GM18520 (cell line): Measurements from ENCODE around the gene KCNQ5.
A peak's percentile ranks its signal among the peaks of the same experiment; 100 is the strongest.
"Not testable (repeated sequence)": the region's sequence is repeated elsewhere in the genome, so short reads cannot be mapped to it uniquely, and the experiment has no call there.

Experiments
- ATAC-seq: cut with Tn5 transposase; IDR thresholded peaks from one replicate; pipeline ENCODE4 v1.9.1; 2021; ENCODE audit not compliant: unreplicated experiment

The KCNQ5 gene

DNA sequence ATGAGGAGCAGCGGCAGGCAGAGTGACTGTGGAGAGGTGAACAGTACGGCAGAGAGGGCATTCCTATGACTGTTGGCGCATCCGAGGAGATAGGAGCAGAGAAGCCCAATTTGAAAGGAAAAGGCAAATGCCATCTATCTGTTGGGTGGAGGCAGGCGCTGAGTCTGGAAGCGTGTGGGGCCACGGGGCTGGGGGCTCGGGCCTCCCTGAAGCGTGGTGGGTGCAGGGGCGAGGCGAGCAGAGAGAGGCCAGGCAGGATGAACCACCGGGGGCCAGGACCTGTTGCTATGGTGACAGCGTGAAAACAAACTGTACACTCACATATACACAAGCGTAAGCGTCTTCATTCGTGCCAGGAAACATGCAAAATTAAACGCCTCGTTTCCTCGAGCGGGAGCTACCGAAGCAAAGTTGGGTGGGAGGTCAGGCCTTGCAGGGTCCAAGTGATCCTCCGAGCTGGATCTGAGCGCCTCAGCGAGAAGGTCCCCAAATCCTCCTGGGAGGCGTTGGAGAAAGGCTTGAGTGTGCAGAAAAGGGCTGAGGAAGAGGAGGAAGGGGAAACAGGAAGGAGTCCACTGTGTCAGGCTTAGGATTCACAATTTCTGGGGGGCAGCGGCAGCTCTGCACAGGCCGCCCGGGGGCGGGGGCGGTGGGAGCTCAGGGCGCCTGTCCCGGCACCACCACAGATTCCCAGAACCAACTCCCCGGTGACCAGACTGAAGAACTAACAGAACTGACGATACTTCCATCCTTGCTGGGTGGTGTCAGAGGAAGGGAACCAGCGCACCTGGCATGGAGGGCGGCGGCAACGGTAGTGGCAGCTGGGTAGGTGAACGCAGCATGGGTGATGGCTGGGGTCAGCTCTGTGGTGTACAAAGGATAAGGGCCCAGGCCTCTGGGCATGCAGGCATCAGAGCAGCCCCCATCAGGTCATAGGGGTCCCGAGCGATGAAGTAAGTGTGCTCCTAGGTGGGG lies 535.2 kb downstream of the KCNQ5 start:
- ATAC-seq: no peak

DNA sequence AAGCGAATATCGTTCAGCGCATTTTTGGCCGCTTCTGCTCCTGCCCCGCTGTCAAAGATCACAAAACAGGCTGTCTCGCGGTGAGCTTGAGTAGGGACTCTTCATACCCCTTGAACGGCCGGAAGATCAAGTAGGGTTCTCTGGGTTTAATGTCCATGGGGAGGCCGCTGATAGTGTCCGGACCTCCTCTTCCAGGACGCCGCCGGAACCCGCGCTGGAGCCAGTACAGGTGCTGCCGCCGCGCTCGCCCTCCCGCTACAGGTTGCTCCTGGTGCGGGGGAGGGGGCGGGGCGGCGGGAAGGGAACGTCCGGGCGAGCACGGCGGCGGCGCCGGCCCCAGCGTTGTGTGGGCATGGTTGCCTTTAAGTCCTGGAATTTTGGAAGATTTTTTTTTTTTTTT lies 536.0 kb downstream of the KCNQ5 start:
- ATAC-seq: no peak

DNA sequence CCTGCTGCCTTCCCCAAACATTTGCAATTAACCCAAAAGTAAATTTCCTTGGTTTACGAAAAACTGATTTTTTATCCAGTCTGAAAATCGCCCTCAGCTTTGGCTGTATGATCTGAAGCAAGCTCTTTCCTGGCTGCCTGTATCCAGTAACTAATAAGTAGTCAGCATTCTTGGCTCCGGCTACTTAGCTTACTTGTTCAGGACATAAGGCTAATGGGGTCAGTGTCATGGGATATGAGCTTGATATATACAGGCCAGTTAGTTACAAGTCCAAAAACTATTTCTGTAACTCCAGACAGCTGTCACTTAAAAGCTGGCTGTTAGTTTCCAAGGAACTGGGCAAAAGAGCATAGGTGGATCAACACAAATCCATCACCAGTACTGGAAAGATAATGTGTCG lies 547.2 kb downstream of the KCNQ5 start:
- no peak for ATAC-seq

GRCh38 chr6:73169633-73170032 lies 547.8 kb downstream of the KCNQ5 start:
- ATAC-seq: no peak

DNA sequence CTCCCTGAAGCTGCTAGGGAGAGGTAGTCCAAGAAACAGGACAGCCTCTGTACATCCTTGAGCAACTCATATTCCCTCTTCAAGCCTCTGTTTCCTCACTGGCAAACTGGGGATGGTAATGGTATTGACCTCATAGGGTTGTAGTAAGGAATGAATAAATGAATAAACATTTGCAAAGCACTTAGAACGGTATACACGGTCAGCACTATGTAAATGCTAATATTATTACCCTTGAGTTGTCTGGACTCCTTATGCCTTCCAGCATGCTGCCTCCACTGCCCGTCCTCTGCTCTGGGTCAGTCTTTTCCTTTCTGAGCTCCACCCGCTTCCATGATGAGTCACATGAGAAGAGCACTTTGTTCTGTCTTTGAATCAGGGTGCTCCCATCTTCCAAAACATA lies 552.8 kb downstream of the KCNQ5 start:
- no peak for ATAC-seq

GRCh38 chr6:73176057-73176456 lies 554.2 kb downstream of the KCNQ5 start:
- no peak for ATAC-seq

- ATAC-seq: no peak
Observed at GRCh38 chr6:73177221-73177944, 555.5 kb downstream of the KCNQ5 start.

- ATAC-seq: no peak
Observed at GRCh38 chr6:73180076-73180738, 558.3 kb downstream of the KCNQ5 start.

DNA sequence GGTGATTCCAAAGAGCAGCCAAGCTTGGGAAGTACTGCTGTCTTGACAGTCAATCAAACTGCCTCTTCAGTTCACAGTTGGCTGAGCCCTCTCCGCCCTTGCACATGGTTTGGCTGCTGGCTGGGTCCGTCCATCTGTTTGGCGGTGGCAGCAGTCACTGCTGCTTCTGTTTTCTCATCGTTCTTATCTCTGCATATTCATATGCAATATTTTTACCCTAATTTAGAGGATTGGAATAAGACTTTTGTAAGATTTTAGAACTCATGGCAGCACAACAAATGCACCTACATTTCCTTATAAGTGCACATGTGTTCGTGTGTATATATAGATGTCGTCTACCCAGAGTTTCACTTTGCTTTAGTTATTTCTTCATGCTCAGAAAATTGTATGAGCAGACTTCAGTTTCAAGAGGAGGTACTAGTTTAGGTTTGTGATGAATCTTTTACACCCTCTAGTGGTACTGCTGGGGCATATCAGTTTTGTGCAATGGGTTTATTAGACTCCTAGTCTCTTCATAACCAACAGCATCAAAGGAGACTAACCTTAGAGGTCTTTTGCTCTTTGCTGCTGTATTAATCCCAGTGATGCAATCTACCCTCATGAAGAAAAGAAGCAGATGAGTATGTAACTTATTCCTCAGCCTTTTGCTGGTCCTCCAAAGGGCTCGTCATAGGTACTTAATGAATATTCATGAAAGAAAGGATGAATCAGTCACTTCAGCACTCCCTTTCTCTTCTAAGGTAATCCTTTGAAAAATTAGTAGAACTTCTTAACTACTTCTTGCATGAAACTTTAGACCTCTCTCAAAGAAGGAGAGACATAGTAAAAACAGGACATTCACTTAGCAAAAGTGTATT lies 559.1 kb downstream of the KCNQ5 start:
- peak; percentile 82 for ATAC-seq

DNA sequence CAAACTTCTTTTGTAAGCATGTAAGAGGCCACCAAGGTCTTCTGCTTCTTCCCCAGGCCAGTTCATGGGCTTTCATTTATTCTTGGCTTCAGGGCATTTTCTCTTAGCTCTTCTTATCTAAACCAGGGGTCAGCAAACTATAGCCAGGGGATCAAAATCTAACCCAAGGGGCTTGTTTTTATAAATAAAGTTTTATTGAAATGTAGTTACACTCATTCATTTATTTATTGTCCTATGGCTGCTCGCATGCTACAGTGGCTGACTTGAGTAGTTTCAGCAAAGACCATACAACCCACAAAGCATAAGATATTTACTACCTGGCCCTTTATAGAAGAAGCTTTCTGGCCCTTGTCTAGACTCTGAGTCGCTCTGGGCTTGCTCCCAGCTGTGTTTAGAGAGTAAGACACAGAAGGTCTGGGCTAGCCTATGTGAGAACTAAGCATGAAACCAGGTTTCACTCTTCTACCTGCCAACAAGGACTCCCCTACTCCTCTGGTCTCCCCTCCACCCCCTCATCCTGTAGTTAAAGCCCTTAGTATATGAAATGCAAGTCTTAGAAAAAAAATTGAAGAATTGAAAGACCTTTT lies 560.2 kb downstream of the KCNQ5 start:
- no peak for ATAC-seq

GRCh38 chr6:73193302-73193701 lies 571.4 kb downstream of the KCNQ5 start:
- not testable (repeated sequence) for ATAC-seq

DNA sequence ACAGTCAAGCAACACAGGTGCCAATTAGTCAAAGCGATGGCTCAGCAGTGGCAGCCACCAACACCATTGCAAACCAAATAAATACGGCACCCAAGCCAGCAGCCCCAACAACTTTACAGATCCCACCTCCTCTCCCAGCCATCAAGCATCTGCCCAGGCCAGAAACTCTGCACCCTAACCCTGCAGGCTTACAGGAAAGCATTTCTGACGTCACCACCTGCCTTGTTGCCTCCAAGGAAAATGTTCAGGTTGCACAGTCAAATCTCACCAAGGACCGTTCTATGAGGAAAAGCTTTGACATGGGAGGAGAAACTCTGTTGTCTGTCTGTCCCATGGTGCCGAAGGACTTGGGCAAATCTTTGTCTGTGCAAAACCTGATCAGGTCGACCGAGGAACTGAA lies 572.9 kb downstream of the KCNQ5 start:
- ATAC-seq: no peak

- no peak for ATAC-seq
Observed at GRCh38 chr6:73200247-73200646, 578.4 kb downstream of the KCNQ5 start.

DNA sequence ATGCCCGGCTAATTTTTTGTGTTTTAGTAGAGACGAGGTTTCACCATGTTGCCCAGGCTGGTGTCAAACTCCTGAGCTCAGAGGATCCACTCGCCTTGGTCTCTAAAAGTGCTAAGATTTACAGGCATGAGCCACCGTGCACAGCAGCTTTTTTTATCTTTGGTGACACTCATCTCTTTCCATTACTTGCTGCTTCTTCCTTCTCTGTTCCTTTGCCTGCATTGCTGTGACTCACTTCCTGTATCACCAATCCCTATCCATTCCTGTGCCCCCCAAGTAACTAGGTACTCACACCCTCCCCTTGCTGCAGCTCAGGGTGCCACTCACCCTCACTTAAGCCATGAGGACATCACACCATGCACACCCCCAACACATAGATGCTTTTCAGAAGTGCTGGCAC lies 578.9 kb downstream of the KCNQ5 start:
- ATAC-seq: no peak

- ATAC-seq: no peak
Observed at GRCh38 chr6:73203098-73203497, 581.2 kb downstream of the KCNQ5 start.

DNA sequence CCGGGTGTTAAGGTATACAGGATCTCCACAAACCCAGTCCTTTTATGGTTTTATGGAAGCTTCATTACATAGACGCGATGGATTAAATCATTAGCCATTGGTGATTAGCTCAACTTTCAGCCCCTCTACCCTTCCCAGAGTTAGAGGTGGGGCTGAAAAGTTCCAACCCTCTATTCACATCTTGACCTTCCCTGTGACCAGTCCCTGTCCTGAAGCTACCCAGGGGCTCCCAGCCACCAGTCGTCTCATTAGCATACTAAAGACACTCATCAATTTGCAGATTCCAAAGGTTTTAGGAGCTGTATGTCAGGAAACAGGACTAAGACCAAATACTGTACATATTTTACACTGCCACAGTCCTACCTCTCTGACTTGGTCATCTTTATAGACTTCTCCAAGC lies 582.4 kb downstream of the KCNQ5 start:
- no peak for ATAC-seq

DNA sequence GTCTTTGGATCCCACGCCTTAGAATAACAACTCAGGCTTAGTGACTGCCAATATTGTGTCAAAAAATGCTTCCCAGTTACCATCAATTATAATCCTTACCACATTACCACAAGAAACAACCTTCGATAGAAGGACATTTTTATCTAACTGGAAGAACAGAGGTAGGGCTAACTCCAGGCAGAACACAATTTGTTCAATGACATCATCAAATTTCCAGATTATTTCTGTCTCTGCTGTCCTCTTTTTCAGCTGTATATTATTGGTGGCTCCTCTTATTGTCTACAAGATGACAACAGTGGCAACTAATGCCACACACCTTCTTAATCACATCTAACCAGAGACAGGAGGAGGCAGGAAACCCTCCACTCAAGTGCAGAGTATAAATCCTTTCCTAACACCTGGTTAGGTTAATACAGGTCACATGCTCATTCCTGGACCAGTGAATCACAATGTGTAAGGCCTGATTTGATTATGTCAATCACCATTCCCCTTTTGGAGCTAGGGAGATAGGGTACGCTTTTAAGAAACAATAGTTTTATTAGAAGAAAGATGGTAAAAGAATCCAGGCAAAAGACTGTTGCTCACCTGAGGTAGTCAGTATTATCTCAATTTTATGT lies 585.5 kb downstream of the KCNQ5 start:
- no peak for ATAC-seq

DNA sequence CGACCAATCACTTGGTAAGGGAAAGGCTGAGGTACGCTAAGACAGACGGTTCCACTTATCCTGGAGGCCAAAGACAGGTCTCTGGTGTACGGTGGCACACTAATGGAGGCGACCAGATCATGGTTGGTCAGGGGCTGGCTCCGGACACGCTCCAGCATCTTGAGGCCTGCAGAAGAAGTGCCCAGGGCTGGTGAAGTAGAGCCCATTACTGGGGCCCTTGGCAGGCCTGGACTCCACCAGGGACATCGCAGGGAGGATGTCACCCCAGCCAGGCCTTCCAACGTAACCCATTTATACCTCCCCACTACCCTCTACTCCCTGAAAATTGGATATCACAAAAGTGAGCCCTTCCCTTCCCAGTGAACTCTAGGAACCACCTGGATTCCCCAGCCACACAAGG lies 587.3 kb downstream of the KCNQ5 start:
- no peak for ATAC-seq

DNA sequence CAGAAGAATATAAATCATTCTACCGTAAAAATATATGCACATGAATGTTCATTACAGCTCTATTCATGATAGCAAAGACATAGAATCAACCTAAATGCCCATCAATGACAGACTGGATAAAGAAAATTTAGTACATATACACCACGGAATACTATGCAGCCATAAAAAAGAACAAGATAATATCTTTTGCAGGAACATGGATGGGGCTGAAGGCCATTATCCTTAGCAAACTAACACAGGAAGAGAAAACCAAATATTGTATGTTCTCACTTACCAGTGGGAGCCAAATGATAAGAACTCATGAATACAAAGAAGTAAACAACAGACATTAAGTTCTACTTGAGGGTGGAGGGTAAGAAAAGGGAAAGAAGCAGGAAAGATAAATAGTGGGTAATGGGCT lies 595.0 kb downstream of the KCNQ5 start:
- no peak for ATAC-seq

DNA sequence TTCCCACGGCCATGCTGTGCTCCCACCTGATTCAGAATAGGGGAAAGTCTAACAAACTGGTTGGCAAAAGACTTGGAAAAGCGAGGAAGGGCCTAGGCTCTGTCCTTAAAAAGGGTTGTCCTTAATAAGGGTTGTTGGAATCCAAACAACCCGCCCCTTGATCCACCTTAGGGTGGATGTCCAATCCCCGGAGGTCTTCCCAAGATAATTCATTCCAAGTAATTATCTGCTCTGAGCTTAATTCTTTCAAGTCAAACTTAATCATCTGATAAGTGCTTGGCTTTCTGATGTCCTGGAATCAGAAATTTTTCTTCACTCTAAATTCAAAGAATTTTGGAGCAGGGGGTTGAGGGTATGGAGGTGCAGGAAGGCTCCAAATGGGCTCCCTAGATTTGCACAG lies 603.5 kb downstream of the KCNQ5 start, which contains the start of gene KHDC1L:
KHDC1L (minus strand) TSS at position 101 of the 400 bp plus-strand sequence; CDS start at position 13, 88 bp downstream.
- no peak for ATAC-seq
